ENCODE data around the gene B3GNT5.

Gene B3GNT5

DNA sequence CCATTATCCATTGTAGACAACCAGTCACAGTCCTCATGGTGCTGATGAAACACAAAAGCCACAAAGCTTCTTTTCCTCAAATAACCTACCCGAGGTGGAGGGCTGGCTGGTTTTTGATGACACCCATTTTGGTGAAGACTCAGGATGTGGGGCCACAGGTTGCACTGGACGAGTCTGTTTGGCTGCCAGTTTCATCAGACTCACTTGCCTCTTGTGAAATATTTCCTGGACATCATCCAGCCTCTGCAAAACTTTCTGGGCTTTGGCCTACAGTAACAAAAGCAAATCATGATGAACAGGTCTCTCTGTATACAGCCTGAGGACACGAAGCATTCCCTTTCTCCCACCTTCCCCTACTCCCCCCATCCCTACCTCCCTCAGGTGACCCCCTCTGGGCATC lies 42.2 kb downstream of the B3GNT5 start:
- DNase-seq: no peak

GRCh38 chr3:183296944-183297343 lies 43.9 kb downstream of the B3GNT5 start:
- no peak for DNase-seq

DNA sequence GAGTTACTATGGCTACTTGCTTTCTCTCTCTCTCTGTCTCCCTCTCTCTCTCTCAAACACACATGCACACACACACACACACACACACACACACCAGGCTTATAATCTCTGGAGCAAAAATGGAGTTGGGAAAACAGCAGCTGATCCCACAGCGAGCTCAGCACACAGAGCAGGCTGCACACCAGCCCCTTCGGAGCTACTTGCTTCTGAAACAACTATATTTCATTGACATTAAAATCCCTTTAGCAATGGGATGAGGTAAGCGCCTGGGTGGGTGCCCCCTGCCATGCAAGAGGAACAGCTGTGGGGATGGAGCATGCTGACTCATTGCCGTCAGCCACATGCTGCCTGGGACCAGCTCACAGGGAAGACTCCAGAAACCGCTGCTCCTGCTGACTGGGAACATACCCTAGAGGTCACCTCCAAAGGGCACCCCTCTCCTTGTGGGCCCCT lies 45.7 kb downstream of the B3GNT5 start:
- DNase-seq: no peak

DNA sequence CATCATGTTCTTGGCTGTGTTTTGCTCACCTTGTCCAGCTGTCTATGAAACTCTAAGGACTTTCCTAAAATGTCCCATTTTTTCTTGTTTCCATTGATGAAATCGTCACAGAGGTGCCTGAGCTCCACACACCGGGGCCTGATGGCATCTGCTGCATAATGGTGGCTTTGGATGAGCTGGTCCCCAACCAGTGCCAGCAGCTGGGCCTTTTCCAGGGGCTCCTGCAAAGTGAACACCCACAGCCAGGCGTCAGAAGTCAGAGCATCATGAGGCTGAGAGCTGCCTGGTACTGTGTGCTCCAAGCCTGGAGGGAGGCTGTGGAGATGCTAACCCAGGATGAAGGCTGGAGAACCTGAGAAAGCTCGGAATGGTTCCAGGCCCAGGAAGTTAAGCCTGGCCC lies 46.9 kb downstream of the B3GNT5 start:
- DNase-seq: no peak

GRCh38 chr3:183300996-183301562 lies 48.0 kb downstream of the B3GNT5 start:
- DNase-seq: no peak

DNA sequence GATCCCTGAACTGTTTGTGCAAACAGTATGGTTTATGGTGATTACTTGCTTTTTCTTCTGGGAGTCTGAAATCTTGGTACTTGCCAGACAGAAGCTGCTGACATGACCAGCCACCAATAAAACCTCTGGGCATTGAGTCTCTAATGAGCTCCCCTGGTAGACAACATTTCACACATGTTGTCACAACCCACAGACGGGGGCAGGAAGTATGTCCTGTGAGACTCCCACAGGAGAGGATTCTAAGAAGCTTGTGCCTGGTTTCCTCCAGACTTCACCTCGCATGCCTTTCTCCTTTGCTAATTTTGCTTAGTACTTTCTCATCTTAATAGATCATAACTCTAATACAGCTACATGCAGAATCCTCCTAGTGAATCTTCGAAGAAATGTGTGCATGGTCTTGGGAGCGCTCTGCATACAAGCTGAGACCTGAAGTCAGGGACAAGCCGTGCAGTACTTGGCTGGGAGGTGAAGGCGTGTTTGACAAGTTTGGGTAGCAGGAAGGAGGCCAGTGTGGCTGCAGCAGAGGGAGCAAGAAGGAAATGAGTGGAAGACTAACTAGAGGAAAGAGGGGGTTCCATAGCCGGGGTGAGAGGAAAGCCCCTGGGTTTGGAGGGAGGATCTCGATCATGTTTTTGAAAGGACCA lies 49.0 kb downstream of the B3GNT5 start:
- DNase-seq: no peak

GRCh38 chr3:183303690-183304089 lies 50.6 kb downstream of the B3GNT5 start:
- DNase-seq: no peak

GRCh38 chr3:183306798-183307671 lies 54.0 kb downstream of the B3GNT5 start:
- DNase-seq: peak; percentile 12 to 44

GRCh38 chr3:183307749-183308148 lies 54.7 kb downstream of the B3GNT5 start:
- no peak for DNase-seq

DNA sequence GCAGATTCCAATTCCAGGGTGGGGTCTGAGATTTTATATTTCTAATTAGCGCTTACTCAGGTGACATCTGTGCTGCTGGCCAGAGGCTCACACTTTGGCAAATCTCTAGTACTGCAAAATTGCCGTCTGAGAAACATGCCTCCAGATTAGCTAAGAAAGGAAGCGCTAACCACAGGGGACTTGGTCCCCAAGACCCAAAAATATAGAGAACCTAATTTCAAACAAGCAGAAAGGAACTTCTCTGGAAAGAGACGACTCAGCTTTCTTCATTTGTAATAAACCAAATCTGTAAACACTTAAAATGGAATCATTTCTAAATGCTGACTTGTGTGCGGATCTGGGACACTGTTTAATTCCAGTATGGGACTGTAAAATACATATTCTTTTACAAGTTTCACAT lies 55.7 kb downstream of the B3GNT5 start:
- no peak for DNase-seq

- DNase-seq: no peak
These were observed 56.2 kb downstream of the B3GNT5 start for GRCh38 chr3:183309276-183309675.

DNA sequence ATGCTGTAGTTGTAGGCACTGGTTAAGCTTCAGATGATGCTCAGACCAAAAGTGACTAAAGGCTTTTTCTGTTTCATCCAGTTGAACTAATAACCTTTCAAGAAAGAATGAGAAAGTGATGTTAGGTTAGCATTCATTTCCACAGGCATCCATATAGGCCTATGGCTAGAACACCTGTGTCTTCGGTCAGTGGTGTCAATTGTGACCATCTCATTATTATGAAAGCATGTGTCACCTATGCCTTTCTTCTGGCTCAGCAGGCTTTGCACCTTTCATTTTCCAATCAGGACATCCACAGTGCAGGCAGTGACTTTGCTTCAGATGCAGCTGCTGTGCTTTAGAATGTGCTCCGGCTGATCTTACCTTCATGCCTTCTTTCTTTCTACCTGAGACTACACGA lies 57.9 kb downstream of the B3GNT5 start:
- no peak for DNase-seq

GRCh38 chr3:183312433-183312832 lies 59.4 kb downstream of the B3GNT5 start:
- DNase-seq: no peak

DNA sequence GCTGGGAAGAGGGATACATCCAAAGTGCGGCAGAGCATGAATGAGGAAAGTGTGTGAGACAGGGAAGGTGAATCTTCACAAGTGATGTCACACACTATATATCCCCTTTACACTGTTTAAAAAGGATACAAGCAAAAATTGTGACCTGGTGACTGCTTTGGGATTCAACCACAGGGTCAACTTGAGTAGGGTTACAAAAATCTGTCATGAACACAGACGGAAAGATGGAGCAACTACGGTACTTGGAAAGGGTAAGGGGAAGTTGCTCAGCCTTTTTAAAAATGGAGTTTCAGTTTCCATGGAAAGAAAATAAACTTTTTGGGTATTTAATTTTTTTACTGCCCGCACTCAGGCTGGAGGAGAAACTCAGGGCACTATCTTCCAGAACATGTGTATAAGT lies 60.3 kb downstream of the B3GNT5 start:
- DNase-seq: no peak

DNA sequence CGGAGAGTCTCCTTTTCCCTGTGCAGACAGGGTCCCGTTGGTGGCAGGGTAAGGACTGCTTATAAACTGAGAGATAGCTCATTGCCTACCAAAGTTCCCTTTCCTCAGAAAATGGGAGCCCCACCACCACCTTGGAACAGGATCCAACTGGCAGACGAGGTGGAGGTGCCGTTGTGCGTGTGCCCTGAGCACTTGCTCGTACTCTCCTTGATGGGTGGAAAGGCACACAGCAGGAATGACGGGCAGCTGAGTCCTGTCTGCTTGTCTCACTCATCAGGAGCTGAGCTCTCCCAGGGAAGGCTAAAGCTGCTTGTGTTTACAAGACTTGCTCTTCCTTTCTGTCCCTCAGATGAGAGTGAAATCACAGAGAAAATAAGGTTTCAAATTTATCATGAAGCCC lies 60.7 kb downstream of the B3GNT5 start:
- DNase-seq: no peak

GRCh38 chr3:183315739-183316138 lies 62.7 kb downstream of the B3GNT5 start:
- DNase-seq: no peak

- DNase-seq: no peak
These were observed 64.2 kb downstream of the B3GNT5 start for GRCh38 chr3:183317271-183317670.

DNA sequence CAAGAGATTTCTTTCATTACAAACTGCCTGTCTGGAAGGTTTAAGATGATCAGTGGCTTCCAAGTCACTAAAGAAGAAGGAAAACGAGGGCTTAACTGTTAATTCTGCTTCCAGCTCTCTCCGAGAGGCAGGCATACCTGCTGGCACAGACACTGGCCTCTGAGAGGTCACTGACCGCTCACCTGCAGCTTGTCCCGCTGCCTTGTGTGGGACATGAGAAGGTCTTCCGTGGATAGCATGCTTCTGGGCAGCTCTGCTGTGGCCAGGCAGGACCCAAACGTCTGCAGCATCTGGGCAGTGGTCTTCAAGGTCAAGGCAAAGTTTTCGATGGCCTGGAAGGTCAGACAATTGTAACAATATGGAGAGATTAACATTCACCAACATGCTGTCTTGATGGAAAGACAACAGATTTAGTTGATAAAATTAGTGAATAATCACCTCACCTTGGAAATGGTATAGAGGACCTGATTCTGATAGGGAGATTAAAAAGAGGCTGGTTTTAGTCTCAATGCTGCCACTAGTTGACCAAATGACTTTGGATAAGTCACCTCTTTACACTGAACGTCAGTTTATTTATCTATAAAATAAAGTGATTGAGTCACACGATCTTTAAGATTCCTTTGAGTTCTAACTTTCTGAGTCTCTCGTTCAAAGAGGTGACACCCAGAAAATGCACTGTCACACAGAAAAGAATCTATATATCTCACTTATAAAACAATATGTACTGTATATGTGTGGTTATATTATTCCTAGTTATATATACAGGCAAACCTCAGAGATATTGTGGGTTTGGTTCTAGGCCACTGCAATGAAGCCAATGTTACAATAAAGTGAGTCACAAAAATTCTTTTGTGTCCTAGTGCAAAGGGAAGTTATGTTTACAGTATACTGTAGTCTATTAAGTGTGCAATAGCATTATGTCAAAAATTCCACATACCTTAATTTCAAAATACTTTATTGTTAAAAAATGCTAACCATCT lies 65.1 kb downstream of the B3GNT5 start:
- no peak for DNase-seq

- DNase-seq: no peak
These were observed 65.8 kb downstream of the B3GNT5 start for GRCh38 chr3:183318877-183319276.

DNA sequence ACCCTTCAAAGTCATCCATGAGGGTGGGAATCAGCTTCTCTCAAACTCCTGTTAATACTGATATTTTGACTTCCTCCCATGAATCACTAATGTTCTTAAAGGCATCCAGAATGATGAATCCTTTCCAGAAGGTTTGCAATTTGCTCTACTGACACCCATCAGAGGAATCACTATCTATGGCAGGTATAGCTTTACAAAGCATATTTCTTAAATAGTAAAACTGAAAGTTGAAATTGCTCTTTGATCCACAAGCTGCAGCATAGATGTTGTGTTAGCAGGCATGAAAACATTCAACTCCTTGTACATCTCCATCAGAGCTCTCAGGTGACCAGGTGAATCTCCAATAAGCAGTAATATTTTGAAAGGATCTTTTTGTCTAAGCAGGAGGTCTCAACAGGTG lies 66.3 kb downstream of the B3GNT5 start:
- DNase-seq: no peak
